HS-27A (cell line): ENCODE measurements around the gene HS6ST3.
"Not testable (repeated sequence)": the region's sequence is repeated elsewhere in the genome, so short reads cannot be mapped to it uniquely, and the experiment has no call there.

Experiments used
- DNase-seq: peaks from one replicate; pipeline ENCODE4 v3.0.0-alpha.2; 2012; ENCODE audit warnings: low read depth, missing footprints

Gene HS6ST3

GRCh38 chr13:96741779-96742178 lies 651.9 kb downstream of the HS6ST3 start:
- DNase-seq, result no peak

- DNase-seq, result no peak
Measured at GRCh38 chr13:96743296-96744089, 653.6 kb downstream of the HS6ST3 start.

GRCh38 chr13:96744367-96745331 lies 654.7 kb downstream of the HS6ST3 start:
- DNase-seq, result no peak

GRCh38 chr13:96746886-96747285 lies 657.0 kb downstream of the HS6ST3 start:
- no peak for DNase-seq

DNA sequence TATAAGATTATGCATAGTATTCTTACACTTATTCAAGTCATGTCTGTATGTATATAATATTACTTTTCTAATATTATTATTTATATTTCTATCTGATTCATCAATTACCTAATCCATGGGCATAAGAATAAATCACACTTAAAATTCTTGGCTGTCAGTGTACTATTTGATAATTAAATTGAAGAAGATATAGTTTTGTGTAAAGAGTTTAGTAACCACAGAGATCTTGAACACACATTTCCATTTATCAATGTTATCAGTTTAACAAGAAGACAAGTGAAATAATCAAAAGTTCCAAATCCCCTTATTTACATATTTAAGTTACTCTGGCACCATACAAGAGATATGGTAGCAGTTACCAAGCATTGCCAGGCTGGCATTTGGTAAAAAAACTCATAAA lies 659.9 kb downstream of the HS6ST3 start:
- no peak for DNase-seq

GRCh38 chr13:96751089-96751488 lies 661.2 kb downstream of the HS6ST3 start:
- no peak for DNase-seq

GRCh38 chr13:96762876-96763275 lies 673.0 kb downstream of the HS6ST3 start:
- DNase-seq, result no peak

GRCh38 chr13:96766306-96766705 lies 676.4 kb downstream of the HS6ST3 start:
- no peak for DNase-seq

GRCh38 chr13:96768524-96768923 lies 678.6 kb downstream of the HS6ST3 start:
- no peak for DNase-seq

- DNase-seq, result no peak
Measured at GRCh38 chr13:96769874-96770273, 680.0 kb downstream of the HS6ST3 start.

- DNase-seq, result no peak
Measured at GRCh38 chr13:96771486-96772367, 681.8 kb downstream of the HS6ST3 start.

- no peak for DNase-seq
Measured at GRCh38 chr13:96772426-96772825, 682.5 kb downstream of the HS6ST3 start.

GRCh38 chr13:96778302-96778701 lies 688.4 kb downstream of the HS6ST3 start:
- not testable (repeated sequence) for DNase-seq

- no peak for DNase-seq
Measured at GRCh38 chr13:96779691-96780090, 689.8 kb downstream of the HS6ST3 start.

- no peak for DNase-seq
Measured at GRCh38 chr13:96780105-96780504, 690.2 kb downstream of the HS6ST3 start.

GRCh38 chr13:96781141-96781540 lies 691.2 kb downstream of the HS6ST3 start:
- no peak for DNase-seq

- no peak for DNase-seq
Measured at GRCh38 chr13:96782186-96782585, 692.3 kb downstream of the HS6ST3 start.

DNA sequence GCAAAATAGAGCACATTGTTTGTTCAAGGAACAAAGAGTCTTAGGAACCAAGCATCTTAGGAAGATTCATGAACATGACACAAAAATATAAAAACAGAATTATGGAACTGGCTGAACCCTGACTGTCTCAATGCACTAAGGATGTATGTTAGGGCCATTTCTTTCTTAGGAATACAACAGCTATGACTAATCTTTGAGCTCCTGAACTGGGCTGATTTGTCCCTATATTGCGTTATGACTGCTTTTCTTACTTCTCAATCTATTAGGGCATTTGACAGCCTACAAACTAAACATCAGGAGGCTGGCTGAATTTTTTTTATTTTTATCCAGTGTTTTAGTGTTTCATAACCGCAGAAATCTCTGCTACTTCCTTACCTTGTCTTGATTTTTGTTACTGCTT lies 693.1 kb downstream of the HS6ST3 start:
- no peak for DNase-seq

GRCh38 chr13:96783511-96783910 lies 693.6 kb downstream of the HS6ST3 start:
- no peak for DNase-seq

DNA sequence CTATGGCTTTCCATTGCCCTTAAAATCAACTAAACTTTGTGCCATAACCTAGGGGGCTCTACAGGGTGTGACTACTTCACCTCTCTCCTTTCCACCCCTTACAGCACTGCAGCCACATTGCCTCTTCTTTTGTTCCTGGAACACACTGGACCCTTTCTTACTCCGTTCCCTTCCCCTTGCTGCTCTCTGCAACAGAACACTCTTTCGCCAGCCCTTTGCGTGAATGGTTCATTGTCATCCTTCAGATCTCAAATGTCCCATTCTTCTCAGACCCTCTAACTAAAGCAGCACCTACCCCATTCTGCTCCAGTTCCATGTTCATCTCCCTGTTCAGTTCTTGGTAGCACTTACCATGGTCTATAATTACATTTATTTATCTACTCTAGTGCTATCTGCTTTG lies 696.1 kb downstream of the HS6ST3 start:
- no peak for DNase-seq

DNA sequence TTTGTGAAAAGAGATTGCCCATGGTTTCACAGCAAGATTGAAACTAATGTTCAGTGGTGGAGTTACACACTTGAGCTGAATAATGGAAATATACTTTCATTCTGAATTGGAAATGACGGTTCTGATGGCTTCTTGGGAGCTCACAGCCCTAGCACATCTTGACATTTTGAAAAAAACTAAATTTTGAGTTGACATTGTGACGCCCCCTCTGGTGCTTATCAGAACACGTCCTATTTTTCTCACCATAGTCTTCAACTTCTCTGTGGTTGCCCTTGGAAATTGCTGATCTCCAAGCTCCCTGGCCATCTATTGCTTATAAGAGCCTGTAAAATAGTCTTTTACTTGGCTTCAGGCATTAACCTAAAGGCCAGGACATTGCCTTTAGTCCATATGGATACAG lies 702.3 kb downstream of the HS6ST3 start:
- no peak for DNase-seq
